Kidney epithelial cell (primary cell): Measurements from ENCODE around the gene SPATA46. TPM values are rescaled to one million over a fixed set of nuclear protein-coding genes. Genes with fewer than 3 reads are reported as not detected.

Source experiments
- DNase-seq: peaks from one replicate; pipeline ENCODE4 v3.0.0-alpha.2; 2010; ENCODE audit warnings: low read depth
- H3K27me3 ChIP-seq: 2 replicates; pipeline ENCODE4 v1.6.0; 2011; ENCODE audit warnings: low read length; ENCODE audit not compliant: control insufficient read depth, insufficient read depth
- H3K36me3 ChIP-seq: 2 replicates; pipeline ENCODE4 v1.5.1; 2011; ENCODE audit warnings: low read length; ENCODE audit not compliant: control insufficient read depth, insufficient read depth
- H3K4me3 ChIP-seq: 2 replicates; pipeline ENCODE4 v1.5.1; 2011; ENCODE audit warnings: low read depth, mild to moderate bottlenecking, control low read depth, low read length
- total RNA-seq: library from RNA; depleted of rRNA; stranded (reverse); fragments of >200 nt; gene quantifications from 2 replicates; pipeline ENCODE4 v1.2.3, GENCODE V29; 2015
- TF ChIP-seq, protein P1 (sequence below): IDR thresholded peaks from 2 replicates; pipeline ENCODE4 v1.5.1; 2011; ENCODE audit warnings: mild to moderate bottlenecking, moderate library complexity, low read length, control low read depth, inconsistent platforms; ENCODE audit not compliant: insufficient read depth, poor library complexity, severe bottlenecking

SPATA46 gene
- total RNA-seq, 1 donor from 2014 or later: not detected

DNA sequence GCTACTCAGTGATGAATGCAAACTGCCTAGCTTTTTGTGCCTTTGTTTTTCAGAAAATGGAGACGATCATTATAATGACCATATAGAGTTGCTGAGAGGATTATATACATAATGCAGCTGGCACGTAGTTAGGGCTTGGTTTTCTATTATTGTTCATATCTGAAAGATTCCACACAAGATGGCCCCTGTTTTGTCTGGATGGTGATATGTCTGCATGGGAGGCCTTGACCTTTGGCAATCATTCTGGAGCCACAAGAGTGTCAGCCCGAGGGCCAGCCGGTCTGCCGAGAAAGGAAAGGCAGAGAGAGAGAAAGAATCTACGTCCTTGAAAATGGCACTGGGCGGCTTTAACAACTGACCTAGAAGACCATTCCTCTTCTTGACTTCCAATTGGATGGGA, 41.0 kb upstream of the SPATA46 start:
- H3K4me3 ChIP-seq: no peak overlapping the region
- no peaks in the 10 kb centered on the region for H3K27me3 ChIP-seq
- no peak for DNase-seq
- TF ChIP-seq, protein P1, sequence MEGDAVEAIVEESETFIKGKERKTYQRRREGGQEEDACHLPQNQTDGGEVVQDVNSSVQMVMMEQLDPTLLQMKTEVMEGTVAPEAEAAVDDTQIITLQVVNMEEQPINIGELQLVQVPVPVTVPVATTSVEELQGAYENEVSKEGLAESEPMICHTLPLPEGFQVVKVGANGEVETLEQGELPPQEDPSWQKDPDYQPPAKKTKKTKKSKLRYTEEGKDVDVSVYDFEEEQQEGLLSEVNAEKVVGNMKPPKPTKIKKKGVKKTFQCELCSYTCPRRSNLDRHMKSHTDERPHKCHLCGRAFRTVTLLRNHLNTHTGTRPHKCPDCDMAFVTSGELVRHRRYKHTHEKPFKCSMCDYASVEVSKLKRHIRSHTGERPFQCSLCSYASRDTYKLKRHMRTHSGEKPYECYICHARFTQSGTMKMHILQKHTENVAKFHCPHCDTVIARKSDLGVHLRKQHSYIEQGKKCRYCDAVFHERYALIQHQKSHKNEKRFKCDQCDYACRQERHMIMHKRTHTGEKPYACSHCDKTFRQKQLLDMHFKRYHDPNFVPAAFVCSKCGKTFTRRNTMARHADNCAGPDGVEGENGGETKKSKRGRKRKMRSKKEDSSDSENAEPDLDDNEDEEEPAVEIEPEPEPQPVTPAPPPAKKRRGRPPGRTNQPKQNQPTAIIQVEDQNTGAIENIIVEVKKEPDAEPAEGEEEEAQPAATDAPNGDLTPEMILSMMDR: no peak
- no peaks in the 10 kb centered on the region for H3K36me3 ChIP-seq

DNA sequence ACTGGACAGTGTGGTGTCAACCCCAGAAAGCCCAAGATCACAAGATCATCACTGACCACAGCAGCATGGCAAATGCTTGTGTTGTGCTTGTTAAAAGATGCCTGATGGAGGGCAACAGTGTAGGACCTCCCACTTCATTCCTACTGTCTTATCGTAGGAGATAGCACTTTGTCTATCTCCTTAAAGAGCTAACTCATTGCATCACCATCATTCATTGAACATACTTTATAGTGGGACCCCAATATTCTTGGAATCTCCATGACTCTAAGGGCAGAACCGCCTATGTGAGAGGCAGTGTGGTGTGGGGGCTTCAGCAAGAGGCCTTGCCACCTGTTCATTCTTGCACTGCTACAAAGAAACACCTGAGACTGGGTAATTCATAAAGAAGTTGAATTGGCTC, 40.3 kb upstream of the SPATA46 start:
- Histone ChIP-seq H3K36me3 (no peaks in the 10 kb centered on the region), H3K4me3 (no peak overlapping the region), H3K27me3 (no peaks in the 10 kb centered on the region)
- TF ChIP-seq, protein P1: no peak
- DNase-seq: no peak

DNA sequence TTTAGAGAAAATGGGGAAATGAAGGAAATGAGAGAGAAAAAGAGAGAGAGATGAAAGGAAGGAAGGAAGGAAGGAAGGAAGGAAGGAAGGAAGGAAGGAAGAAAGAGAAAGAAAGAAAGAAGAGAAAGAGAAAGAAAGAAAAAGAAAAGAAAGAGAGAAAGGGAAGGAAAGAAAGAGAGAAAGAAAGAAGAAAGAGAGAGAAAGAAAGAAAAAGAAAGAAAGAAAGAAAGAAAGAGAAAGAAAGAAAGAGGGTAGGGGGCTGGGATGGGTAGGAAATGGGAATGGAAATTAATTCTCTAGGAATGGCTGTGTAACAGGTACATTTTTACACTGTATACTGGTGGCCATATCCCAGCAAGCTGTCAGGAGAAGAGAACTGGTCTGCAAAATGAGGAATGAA, 39.6 kb upstream of the SPATA46 start:
- H3K4me3 ChIP-seq: no peak overlapping the region

DNA sequence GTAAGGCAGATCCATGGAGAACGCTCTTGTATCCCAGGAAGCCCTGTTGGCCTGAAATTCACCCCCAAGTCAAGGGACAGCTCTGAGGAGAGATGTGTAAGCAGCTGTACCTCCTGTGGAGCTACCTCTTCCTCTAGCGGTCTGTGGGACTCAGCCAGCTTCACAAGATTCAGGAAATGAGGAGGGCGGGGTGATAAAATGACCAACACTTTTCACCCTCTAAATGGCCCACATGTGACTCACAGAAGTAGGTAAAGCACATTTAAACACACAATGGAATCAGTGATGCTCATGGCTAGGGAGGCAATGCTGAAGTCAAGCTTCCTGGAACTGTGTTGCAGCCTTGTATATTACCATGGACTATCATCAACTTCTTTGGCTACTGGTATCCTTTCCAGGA, 35.3 kb upstream of the SPATA46 start, which contains the start of gene SH2D1B:
SH2D1B (minus strand) TSS at position 135 of the 400 bp plus-strand sequence; CDS start at position 15, 120 bp downstream.
- DNase-seq: no peak
- Histone ChIP-seq H3K4me3 (no peak within 1 kb of the TSS), H3K27me3 (no peaks in the 10 kb centered on the region), H3K36me3 (no peaks in the 10 kb centered on the region)
- TF ChIP-seq, protein P1: no peak

More for the DNA sequence above, 39.6 kb upstream of the SPATA46 start:
- no peak for DNase-seq
- no peaks in the 10 kb centered on the region for H3K36me3 ChIP-seq
- H3K27me3 ChIP-seq: no peaks in the 10 kb centered on the region
- TF ChIP-seq, protein P1: no peak

DNA sequence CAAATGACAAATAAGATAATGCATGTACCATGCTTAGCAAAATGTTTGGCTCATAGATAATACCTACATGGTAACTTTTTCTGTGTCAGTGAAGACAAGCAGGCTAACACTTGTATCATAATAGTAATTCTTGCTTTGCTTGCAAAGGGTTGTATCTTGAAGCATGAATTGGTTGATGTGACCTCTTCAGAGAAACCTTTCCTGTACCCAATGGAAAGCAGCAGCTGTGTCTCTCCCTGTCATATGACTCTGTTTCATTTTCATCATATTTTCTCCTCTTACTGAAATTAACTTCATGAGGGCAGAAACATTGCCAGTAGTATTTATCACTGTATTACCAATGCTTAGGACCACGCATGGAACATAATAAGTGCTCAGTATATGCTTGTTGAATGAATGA, 30.9 kb upstream of the SPATA46 start:
- no peak for DNase-seq
- Histone ChIP-seq H3K4me3 (no peak overlapping the region), H3K27me3 (no peaks in the 10 kb centered on the region), H3K36me3 (no peaks in the 10 kb centered on the region)
- TF ChIP-seq, protein P1: no peak

DNA sequence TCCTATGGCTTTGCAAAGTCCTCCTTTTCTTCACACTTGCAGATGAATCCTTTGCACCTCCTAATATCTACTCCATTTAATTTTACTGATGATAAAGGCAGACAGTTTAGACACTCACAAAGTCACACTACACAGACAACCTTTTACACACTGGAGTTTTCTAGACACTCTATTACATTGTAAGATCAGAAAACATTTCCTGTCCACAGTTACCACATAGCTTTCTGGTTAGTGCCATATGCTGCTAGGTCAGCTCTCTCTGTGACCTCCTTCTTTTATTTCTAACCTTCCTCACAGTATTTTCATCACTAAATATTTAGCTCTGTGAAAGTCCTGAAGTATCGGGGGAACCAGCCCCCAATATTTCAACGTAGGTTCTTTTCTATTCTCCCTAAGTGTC, 30.2 kb upstream of the SPATA46 start:
- TF ChIP-seq, protein P1: no peak
- Histone ChIP-seq H3K36me3 (no peaks in the 10 kb centered on the region), H3K27me3 (no peaks in the 10 kb centered on the region), H3K4me3 (no peak overlapping the region)
- no peak for DNase-seq
